AG08396 (cell line): ENCODE data around the gene TOGARAM2.

ENCODE experiments used
- DNase-seq: peaks from one replicate; pipeline ENCODE4 v3.0.0; 2012; ENCODE audit warnings: low spot score, mixed read lengths

TOGARAM2 gene

GRCh38 chr2:28981016-28981441 lies at the start of gene TOGARAM2:
Gene TOGARAM2, plus strand, starts transcription at chr2:28981298. Its CDS starts 13,537 bp downstream, at chr2:28994835.
- DNase-seq = peak; percentile 70

- no peak for DNase-seq
Observed at GRCh38 chr2:28934769-28935168, 46.3 kb upstream of the TOGARAM2 start.

GRCh38 chr2:28941008-28941407 lies 40.1 kb upstream of the TOGARAM2 start:
- DNase-seq = no peak

- no peak for DNase-seq
Observed at GRCh38 chr2:28944535-28945248, 36.4 kb upstream of the TOGARAM2 start.

GRCh38 chr2:28948160-28948559 lies 32.9 kb upstream of the TOGARAM2 start:
- no peak for DNase-seq

GRCh38 chr2:28949190-28949589 lies 31.9 kb upstream of the TOGARAM2 start:
- DNase-seq = no peak

- DNase-seq = no peak
Observed at GRCh38 chr2:28949617-28950305, 31.3 kb upstream of the TOGARAM2 start.

- no peak for DNase-seq
Observed at GRCh38 chr2:28950941-28951630, 30.0 kb upstream of the TOGARAM2 start.

- no peak for DNase-seq
Observed at GRCh38 chr2:28951910-28952835, 28.9 kb upstream of the TOGARAM2 start.

GRCh38 chr2:28952836-28953211 lies 28.3 kb upstream of the TOGARAM2 start:
- no peak for DNase-seq

- DNase-seq = no peak
Observed at GRCh38 chr2:28955467-28955866, 25.6 kb upstream of the TOGARAM2 start.

GRCh38 chr2:28956415-28956826 lies 24.7 kb upstream of the TOGARAM2 start:
- DNase-seq = peak; percentile 49

- DNase-seq = no peak
Observed at GRCh38 chr2:28956890-28957289, 24.2 kb upstream of the TOGARAM2 start.

- peak; percentile 83 for DNase-seq
Observed at GRCh38 chr2:28958689-28959088, 22.4 kb upstream of the TOGARAM2 start.

GRCh38 chr2:28960401-28960800 lies 20.7 kb upstream of the TOGARAM2 start:
- no peak for DNase-seq

GRCh38 chr2:28962505-28962904 lies 18.6 kb upstream of the TOGARAM2 start:
- DNase-seq = no peak

- DNase-seq = no peak
Observed at GRCh38 chr2:28970464-28971160, 10.5 kb upstream of the TOGARAM2 start.

- no peak for DNase-seq
Observed at GRCh38 chr2:28972778-28973335, 8.2 kb upstream of the TOGARAM2 start.

- no peak for DNase-seq
Observed at GRCh38 chr2:28974252-28974651, 6.8 kb upstream of the TOGARAM2 start.

- DNase-seq = no peak
Observed at GRCh38 chr2:28975671-28976070, 5.4 kb upstream of the TOGARAM2 start.

GRCh38 chr2:28976584-28976983 lies 4.5 kb upstream of the TOGARAM2 start:
- peak; percentile 47 for DNase-seq
